ENCODE data around the gene FOXS1. TPM values are rescaled to one million over a fixed set of nuclear protein-coding genes. Genes with fewer than 3 reads are reported as not detected.

FOXS1 gene
- total RNA-seq, 2 donors from 2014 or later, result not detected

GRCh38 chr20:31835977-31836852 lies 9.2 kb downstream of the FOXS1 start:
- Mint-ChIP-seq H3K27ac (no peak overlapping the region), H3K4me3 (no peak overlapping the region), H3K9me3 (no peaks in the 10 kb centered on the region), H3K36me3 (ENCODE audit: low read depth) (no peaks in the 10 kb centered on the region), H3K4me1 (peaks cover 11% of the 10 kb centered on the region), H3K27me3 (ENCODE audit: insufficient read depth) (no peaks in the 10 kb centered on the region)
- DNase-seq, result no peak
- peak overlapping the region; percentile 38 for H3K27ac ChIP-seq (ENCODE audit: low read depth, low read length)
- H3K9me3 ChIP-seq (ENCODE audit: control insufficient read depth, low read length), result no peaks in the 10 kb centered on the region
- H3K4me3 ChIP-seq (ENCODE audit: low read length), result no peak overlapping the region
- peaks cover 4% of the 10 kb centered on the region for H3K4me1 ChIP-seq (ENCODE audit: control insufficient read depth, insufficient read depth, low read length)
- no peak overlapping the region for H3K9ac ChIP-seq (ENCODE audit: extremely low read depth, low read length, poor library complexity, severe bottlenecking)
- TF ChIP-seq CTCF (conservative IDR thresholded peaks at IDR 0.05), result no peak
- WGBS, 2 experiments (ENCODE audit: insufficient coverage in 1 of 2, insufficient read length in 1 of 2), result 82 to 100% methylated on average over 2 to 14 of the region's 14 CpGs
- no peaks in the 10 kb centered on the region for H3K27me3 ChIP-seq (ENCODE audit: control insufficient read depth, insufficient read depth, low read length, poor library complexity, severe bottlenecking)
- no peaks in the 10 kb centered on the region for H3K36me3 ChIP-seq (ENCODE audit: control insufficient read depth, insufficient read depth, low read length)

GRCh38 chr20:31835554-31835953 lies 9.8 kb downstream of the FOXS1 start:
- no peak overlapping the region for H3K4me3 ChIP-seq (ENCODE audit: low read length)
- no peak overlapping the region for H3K27ac Mint-ChIP-seq
- H3K4me3 Mint-ChIP-seq, result no peak overlapping the region
- no peak for TF ChIP-seq CTCF (conservative IDR thresholded peaks at IDR 0.05)
- H3K4me1 Mint-ChIP-seq, result peaks cover 6% of the 10 kb centered on the region
- no peak overlapping the region for H3K9ac ChIP-seq (ENCODE audit: extremely low read depth, low read length, poor library complexity, severe bottlenecking)
- no peaks in the 10 kb centered on the region for H3K9me3 ChIP-seq (ENCODE audit: control insufficient read depth, low read length)
- no peak overlapping the region for H3K27ac ChIP-seq (ENCODE audit: low read depth, low read length)
- H3K27me3 Mint-ChIP-seq (ENCODE audit: insufficient read depth), result no peaks in the 10 kb centered on the region
- no peaks in the 10 kb centered on the region for H3K9me3 Mint-ChIP-seq
- DNase-seq, result no peak
- WGBS, 2 experiments (ENCODE audit: insufficient coverage in 1 of 2, insufficient read length in 1 of 2), result 88 to 91% methylated on average over 7 to 9 of the region's 9 CpGs
- no peaks in the 10 kb centered on the region for H3K4me1 ChIP-seq (ENCODE audit: control insufficient read depth, insufficient read depth, low read length)
- no peaks in the 10 kb centered on the region for H3K27me3 ChIP-seq (ENCODE audit: control insufficient read depth, insufficient read depth, low read length, poor library complexity, severe bottlenecking)
- H3K36me3 Mint-ChIP-seq (ENCODE audit: low read depth), result no peaks in the 10 kb centered on the region
- no peaks in the 10 kb centered on the region for H3K36me3 ChIP-seq (ENCODE audit: control insufficient read depth, insufficient read depth, low read length)

- no peak overlapping the region for H3K9ac ChIP-seq (ENCODE audit: extremely low read depth, low read length, poor library complexity, severe bottlenecking)
- peak overlapping the region; percentile 77 for H3K27ac ChIP-seq (ENCODE audit: low read depth, low read length)
- H3K4me1 ChIP-seq (ENCODE audit: control insufficient read depth, insufficient read depth, low read length), result peaks cover 3% of the 10 kb centered on the region
- Mint-ChIP-seq H3K9me3 (no peaks in the 10 kb centered on the region), H3K27ac (no peak overlapping the region), H3K27me3 (ENCODE audit: insufficient read depth) (no peaks in the 10 kb centered on the region), H3K36me3 (ENCODE audit: low read depth) (no peaks in the 10 kb centered on the region), H3K4me1 (peaks cover 9% of the 10 kb centered on the region), H3K4me3 (no peak overlapping the region)
- no peak for TF ChIP-seq CTCF (conservative IDR thresholded peaks at IDR 0.05)
- no peaks in the 10 kb centered on the region for H3K36me3 ChIP-seq (ENCODE audit: control insufficient read depth, insufficient read depth, low read length)
- WGBS, 2 experiments (ENCODE audit: insufficient coverage in 1 of 2, insufficient read length in 1 of 2), result 90 to 93% methylated on average over 15 to 20 of the region's 20 CpGs
- H3K9me3 ChIP-seq (ENCODE audit: control insufficient read depth, low read length), result no peaks in the 10 kb centered on the region
- no peak for DNase-seq
- H3K4me3 ChIP-seq (ENCODE audit: low read length), result no peak overlapping the region
- H3K27me3 ChIP-seq (ENCODE audit: control insufficient read depth, insufficient read depth, low read length, poor library complexity, severe bottlenecking), result no peaks in the 10 kb centered on the region
Measured at GRCh38 chr20:31833931-31834521, 11.4 kb downstream of the FOXS1 start.

Measured in endodermal cell (in vitro differentiated cells).